ENCODE data around the gene SPP1.

The SPP1 gene

DNA sequence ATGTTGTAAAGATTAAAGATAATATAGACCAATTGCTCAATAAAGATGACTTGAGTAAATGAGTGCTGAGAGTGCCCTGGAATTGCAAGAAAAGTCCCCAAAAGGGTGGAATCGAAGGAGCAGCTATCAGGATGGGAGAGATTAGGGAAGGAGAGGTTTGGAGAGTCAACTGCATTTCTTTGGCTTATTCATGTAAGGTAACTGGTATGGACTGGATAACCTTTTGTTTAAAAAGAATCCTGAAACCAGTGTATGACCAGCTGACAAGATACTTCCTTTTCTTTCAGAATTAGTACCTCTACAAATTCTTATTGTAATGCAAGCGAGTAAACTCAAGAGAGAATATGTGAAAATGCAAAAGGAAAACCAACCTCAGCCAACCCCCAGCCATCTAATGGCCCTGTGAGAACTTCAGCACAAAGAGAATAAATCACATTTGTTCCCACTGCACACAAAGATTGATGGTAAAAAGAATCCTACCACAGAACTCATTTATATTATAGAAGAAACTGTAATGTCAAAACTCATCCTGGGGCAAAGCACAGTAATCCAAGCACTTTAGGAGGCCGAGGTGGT is 24.5 kb upstream of the SPP1 start:
- DNase-seq (ENCODE audit: insufficient read length, low spot score): no peak
- FAIRE-seq: no peak

DNA sequence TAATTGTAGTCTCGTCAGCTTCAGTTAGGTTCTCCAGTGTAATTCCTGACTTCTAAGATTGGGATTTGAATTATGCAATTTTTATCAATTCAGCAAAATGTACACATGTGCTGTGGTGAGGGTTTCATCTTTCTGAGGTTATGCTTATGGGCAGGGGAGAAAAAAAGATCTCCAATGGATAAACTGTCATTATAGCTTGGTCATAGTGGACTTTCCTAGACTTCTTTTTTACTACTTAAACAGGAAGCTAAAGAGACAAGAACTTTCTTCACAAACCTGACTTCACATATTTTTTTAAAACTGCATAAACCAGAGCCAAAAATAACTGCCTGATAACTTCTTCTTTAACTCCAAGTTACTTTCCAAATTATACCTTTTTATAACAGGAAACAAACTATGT is 21.7 kb upstream of the SPP1 start:
- DNase-seq (ENCODE audit: insufficient read length, low spot score): no peak
- no peak for FAIRE-seq

DNA sequence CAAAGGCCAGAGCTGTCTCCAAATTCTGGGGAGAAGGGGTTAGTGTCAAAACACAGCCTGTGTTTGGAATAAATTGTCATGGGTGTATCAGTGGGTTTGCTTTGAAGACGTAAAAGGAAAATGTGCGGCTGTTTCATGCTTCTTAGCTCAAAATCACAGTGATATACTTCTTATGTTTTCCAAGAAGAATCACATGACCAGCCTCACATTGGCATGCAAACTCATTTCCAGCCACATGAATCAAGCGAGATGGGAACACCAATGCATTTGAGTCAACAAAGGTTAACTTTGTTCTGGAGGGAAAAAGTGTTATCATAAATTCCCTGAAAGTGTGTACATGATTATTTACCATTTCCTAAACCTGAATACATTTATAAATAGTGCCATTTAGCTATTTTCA is 19.0 kb upstream of the SPP1 start:
- no peak for DNase-seq (ENCODE audit: insufficient read length, low spot score)
- no peak for FAIRE-seq

DNA sequence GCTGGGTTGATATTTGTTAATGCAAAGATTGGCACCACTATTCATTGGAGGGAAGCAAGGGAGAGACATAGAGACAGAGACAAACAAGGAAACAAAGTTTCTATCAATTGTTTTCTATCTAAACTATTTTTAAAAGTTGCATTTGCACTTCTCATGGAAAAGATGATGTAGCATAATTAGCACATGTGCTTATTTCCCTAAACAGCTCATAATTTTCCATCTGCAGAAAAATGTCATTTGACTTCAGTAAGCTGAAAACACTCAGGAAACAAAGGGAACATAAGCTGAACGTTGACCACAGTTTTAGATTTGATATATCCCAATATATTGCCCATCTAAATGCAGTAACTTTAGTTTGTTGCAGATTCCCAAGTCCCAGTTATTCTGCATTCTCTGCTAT is 18.5 kb upstream of the SPP1 start:
- no peak for FAIRE-seq

DNA sequence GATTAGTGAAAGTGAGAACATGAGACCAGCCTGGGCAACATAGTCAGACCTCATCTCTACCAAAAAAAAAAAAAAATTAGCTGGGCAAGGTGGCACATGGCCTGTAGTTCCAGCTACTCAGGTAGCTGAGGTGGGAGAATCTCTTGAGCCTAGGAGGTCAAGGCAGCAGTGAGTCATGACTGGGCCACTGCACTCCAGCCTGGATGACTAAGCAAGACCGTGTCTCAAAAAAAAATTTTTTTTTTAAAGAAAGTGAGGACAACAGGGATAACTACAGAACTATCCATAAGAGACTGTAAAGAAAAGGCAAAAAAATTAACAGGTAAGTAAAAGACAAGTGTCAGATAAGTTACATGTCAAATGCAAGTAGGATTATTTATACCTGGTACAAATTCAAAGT is 13.5 kb upstream of the SPP1 start:
- no peak for DNase-seq (ENCODE audit: insufficient read length, low spot score)
- no peak for FAIRE-seq

More for the DNA sequence above, 18.5 kb upstream of the SPP1 start:
- no peak for DNase-seq (ENCODE audit: insufficient read length, low spot score)

DNA sequence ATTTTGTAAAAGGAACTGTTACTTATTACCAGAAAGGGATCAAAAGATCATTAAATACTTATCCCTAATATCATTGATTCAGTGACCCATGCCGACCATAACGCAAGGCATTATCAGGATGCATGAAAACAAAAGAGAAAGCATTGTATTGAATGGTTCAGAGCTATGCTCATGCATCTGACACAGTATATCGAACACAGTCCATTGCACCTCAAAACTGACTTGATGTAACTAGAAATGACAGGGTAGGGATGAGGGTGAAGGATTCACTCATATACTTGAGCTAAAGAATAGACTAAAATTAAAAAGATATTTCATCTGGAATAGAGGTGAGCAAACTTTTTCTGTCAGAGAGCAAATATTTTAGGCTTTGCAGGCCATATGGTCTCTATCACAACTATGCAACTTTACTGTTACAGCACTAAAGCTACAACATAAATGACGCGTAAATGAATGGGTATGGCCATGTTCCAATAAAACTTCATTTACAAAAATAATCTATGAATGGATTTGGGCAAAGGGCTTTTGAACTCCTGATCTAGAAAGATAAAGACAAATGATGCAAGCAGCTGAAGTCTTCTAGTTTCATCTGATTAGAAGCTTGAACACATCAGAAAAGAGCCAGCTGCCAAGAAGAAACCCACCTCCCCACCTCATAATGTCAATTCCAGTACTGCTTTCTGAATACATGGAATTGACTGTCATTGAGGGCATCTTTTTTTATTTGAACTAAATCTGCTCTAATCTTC is 12.9 kb upstream of the SPP1 start:
- DNase-seq (ENCODE audit: insufficient read length, low spot score) (no peak), FAIRE-seq (no peak)

DNA sequence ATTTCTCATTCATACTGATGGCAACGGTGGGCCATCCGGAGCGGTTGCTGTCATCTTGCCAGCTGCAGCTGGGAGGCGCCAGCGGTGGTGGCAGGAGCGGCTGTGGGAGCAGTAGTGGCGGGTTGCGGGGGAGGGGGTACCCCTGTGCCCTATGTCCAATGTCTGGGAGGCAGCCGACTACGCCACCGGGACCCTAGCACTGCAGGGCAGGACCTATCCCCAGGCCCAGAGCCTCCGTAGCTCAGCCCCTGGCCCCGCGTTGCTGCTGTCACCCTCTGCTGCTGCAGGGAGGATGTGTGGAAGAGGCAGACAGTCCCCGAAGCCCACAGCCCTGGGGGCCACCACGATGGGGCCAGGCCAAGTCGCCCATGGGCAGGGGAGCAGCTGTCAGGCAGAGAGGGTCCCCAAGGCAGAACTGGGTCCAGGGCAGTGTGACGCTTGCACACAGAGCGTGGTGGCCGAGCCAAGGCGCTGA is 10.0 kb upstream of the SPP1 start:
- FAIRE-seq (no peak), DNase-seq (ENCODE audit: insufficient read length, low spot score) (no peak)

DNA sequence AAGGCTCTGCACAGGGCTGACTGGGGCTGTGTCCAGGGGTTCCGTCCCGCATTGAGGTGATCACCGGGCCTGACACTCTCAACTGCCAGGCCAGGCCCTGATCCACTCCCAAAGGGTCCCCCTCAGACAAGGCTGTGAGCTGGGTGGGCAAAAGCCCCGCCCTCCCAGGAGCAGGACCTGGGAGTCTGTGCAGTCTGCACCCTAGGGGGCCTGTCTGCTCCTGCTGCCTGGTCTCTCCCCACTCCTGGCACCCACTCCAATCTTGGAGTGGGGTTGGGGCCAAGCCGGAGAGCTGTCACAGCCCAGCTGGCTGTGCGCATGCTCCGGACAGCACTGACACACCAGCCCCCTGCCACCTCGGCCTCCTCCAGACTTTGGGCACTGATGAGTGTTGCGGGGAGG is 9.4 kb upstream of the SPP1 start:
- DNase-seq (ENCODE audit: insufficient read length, low spot score): no peak
- FAIRE-seq: no peak

DNA sequence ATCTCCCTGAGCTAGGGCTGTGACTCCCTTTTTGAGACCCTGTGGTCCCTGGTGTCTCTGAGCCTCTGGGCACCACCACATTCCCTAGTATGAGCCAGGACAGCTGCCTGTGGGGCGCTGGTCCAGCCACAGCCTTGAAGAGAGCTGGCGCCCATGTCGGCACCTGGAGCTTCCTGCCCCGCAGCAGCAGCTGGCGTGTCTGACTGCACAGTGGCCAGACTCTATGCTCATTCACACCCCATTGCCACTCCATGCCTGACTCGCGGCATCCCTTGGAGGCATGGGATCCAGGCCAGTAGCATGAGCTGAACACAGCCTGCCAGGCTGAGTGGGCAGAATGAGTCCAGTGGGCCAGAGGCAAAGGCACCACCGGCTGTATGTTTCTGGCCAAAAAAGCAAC is 8.3 kb upstream of the SPP1 start:
- no peak for FAIRE-seq
- no peak for DNase-seq (ENCODE audit: insufficient read length, low spot score)

DNA sequence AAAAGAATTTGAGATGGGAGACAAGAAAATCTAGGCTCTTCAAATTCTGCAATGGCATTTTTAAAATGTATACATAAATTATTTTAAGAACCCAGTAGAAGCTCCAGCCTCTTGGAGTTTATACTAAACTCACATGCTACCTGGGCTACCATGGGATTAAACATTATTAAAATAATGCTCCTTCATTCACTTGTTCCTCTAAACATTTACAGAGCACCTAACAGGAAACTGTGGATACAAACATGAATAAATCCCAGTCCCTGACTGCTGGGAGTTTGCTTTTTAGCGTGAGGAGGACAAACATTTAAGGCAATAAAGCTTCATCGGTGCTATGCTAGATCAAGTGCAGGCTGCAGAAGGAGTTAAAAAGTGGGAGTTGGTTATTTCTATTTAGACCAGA is 5.4 kb upstream of the SPP1 start:
- FAIRE-seq: no peak
- no peak for DNase-seq (ENCODE audit: insufficient read length, low spot score)

DNA sequence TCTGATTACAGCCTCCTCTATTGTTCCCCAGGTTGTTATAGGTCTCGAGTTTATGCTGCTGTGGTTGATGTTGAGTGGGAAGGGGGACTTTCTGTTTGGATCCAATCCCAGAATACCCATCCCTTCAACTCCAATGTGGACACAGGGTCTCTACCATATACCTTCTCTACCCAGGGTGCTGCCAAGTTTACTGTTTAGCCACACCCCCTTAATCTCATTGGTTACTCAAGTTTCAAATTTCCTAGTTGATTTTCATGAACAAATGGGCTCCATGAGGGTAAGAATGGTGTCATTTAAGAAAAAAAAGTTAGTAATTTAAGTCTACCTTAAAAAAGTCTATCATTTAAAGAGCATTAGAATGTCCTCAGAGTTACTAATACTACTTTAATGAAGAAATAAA is 3.6 kb upstream of the SPP1 start:
- FAIRE-seq: no peak
- DNase-seq (ENCODE audit: insufficient read length, low spot score): no peak

DNA sequence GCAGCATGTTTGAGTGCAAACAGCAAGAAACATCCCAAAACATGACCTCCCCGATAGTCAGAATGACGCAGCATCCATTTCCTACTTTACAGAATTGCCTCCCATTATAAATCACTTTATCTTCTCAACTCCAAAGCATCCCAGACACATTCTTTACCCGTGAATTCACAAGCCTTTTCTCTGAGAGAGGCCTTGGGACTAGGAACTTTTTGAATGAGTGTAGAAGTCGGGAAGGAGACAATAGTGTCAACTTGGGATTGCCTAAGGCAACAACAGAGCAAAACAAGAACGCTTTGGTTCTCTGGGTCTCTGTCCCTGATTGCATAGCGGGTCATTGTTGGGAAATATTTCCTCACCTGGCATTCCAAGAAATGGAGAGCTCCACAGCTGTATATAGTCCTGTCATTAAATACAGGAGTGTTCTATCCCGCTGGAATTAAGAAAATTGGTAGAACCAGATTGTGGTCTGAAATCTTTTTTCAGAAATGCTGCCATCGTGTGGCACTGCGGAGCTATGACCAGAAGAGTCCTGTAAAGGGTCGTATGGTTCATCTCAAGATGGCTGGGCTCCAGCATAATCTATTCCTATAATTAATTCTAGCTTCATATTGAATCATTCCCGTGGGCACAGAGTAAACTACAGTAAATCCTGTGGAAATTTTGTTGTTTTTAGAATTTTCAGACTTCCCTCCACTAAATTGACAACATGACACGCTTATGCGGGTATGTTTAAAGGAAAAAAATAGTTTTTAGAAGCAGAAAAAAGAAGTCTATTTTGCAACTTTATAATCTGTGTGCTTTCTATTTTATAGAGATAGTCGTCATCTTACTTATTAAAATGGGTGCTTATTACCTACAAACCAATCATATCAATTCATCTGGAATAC is 2.0 kb upstream of the SPP1 start:
- FAIRE-seq: no peak
- DNase-seq (ENCODE audit: insufficient read length, low spot score): no peak

DNA sequence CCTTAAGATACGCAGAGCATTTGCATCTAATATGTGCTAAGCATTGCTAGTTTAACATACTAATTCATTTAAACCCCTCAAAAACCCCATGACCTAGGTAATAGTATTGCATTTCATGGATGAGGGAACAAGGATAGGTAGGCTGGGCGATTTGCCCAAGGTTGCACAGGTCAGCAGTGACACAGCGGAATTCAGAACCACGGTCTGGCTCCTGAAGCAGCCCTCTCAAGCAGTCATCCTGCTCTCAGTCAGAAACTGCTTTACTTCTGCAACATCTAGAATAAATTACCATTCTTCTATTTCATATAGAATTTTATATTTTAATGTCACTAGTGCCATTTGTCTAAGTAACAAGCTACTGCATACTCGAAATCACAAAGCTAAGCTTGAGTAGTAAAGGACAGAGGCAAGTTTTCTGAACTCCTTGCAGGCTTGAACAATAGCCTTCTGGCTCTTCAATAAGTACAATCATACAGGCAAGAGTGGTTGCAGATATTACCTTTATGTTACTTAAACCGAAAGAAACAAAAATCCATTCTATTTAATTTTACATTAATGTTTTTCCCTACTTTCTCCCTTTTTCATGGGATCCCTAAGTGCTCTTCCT is 555 bp upstream of the SPP1 start:
- DNase-seq (ENCODE audit: insufficient read length, low spot score) (no peak), FAIRE-seq (no peak)

DNA sequence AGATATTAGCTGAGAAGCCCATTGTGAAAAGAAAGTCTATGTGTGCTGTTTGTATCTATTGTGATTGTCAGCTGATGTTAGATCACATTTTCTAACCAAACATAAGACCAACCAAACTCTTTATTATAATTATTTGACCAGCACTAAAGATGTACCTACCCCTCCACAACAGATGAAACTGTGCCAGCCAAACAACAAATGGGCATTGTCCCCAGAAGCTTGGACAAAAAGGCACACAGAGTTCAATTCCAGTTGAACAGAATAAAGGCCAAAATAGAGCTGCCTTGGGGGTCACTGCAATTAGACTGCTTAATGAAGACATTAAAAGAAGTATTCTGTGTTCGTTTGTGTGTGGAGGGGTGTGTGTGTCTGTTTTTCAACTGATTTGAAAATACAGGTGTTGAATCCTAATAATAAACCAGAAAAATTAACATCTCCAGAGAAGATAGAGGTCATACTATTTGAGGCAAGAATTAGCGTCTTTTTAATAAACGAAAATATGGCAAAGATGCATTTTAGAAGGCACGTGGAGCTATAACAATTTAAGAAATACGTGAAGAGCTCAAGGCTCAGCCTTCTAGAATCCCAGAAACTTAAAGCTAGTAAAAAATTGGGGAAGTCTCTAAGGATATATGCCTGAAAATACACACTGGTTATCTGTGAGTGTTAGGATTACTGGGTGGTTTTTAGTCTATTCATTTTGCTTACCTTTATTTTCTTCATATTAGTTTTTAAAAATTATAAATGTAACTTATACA is 2.2 kb downstream of the SPP1 start:
- DNase-seq (ENCODE audit: insufficient read length, low spot score): no peak
- no peak for FAIRE-seq

DNA sequence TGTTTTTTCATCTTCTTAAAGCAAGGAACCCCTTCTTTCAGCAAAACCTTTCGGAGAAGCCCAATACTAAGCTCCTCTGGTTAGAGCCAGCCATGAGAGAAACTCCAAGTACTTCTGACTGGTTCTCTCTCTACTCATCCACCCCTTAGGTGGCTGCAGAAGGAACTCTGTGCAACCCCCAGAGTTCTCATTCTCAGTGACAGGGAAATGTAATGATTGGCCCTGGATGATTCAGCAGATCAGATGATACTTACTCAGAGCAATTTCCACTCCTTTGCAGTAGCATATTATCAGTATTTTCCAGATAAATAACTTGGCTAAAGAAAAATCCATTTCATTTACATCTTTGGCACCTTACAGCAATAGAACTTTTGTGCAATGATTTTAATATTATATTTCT is 3.2 kb downstream of the SPP1 start:
- FAIRE-seq: no peak
- no peak for DNase-seq (ENCODE audit: insufficient read length, low spot score)

DNA sequence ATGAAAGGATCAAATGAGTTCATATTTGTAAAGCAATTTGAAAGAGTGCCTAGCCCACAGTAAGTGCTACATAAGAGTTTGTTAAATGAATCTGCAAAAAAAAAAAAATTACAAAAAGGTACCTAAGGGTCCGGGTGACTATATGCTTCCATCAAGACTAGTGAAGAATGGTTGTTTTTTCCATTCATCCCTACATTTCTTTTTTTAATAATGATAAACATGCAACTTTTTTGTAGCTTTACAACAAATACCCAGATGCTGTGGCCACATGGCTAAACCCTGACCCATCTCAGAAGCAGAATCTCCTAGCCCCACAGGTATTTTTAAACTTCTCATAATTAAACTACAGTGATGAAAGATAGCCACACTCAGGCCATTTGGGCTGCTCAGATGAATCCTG is 4.3 kb downstream of the SPP1 start:
- DNase-seq (ENCODE audit: insufficient read length, low spot score): no peak
- FAIRE-seq: no peak

DNA sequence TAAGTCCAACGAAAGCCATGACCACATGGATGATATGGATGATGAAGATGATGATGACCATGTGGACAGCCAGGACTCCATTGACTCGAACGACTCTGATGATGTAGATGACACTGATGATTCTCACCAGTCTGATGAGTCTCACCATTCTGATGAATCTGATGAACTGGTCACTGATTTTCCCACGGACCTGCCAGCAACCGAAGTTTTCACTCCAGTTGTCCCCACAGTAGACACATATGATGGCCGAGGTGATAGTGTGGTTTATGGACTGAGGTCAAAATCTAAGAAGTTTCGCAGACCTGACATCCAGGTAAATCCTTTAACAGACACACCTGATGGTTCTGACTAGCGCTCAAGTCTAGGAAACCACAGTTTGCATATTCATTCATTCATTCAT is 6.0 kb downstream of the SPP1 start:
- DNase-seq (ENCODE audit: insufficient read length, low spot score): no peak

DNA sequence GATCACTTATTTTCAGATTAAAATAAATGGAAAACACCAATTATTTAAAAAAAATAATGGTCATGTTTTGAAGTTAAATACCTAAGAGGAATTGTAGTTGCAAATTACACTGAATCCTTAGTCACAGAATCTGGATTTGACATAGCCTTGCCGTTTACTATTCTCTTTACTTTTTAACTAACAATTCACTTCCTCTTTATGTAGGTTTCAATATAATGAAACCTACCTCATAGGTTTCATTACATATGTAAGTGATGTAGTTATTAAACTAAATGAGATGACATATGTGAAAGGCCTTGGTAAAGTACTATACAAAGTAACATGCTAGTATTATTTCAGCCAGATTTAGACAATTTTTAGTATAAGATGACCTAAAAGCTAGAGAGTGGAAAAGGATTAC is 6.5 kb downstream of the SPP1 start:
- FAIRE-seq: no peak
- DNase-seq (ENCODE audit: insufficient read length, low spot score): no peak

More for the DNA sequence above, 6.0 kb downstream of the SPP1 start:
- no peak for FAIRE-seq

DNA sequence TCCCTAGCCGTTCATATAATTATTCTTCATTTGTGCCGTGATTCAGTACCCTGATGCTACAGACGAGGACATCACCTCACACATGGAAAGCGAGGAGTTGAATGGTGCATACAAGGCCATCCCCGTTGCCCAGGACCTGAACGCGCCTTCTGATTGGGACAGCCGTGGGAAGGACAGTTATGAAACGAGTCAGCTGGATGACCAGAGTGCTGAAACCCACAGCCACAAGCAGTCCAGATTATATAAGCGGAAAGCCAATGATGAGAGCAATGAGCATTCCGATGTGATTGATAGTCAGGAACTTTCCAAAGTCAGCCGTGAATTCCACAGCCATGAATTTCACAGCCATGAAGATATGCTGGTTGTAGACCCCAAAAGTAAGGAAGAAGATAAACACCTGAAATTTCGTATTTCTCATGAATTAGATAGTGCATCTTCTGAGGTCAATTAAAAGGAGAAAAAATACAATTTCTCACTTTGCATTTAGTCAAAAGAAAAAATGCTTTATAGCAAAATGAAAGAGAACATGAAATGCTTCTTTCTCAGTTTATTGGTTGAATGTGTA is 7.0 kb downstream of the SPP1 start:
- FAIRE-seq: no peak
- no peak for DNase-seq (ENCODE audit: insufficient read length, low spot score)

DNA sequence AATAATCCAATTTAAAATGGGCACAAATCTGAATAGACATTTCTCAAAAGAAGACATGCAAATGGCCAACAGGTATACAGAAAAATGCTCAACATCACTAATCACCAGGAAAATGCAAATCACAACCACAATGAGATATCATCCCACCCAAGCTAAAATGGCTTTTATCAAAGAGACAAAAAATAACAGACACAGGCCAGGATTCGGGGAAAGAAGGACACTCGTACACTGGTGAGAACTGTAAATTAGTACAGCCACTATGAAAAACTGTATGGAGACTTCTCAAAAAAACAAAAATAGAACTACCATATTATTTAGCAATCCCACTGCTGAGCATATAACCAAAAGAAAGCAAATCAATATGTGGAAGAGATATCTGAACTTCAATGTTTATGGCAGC is 8.5 kb downstream of the SPP1 start:
- no peak for DNase-seq (ENCODE audit: insufficient read length, low spot score)
- FAIRE-seq: no peak
